Body of pancreas (tissue), 4 donors: Measurements from ENCODE around the gene RIMBP2. TPM values are rescaled to one million over a fixed set of nuclear protein-coding genes. Genes with fewer than 3 reads are reported as not detected.

Experiments
- ATAC-seq: fragments of 150-250 bp; one replicate; pipeline ENCODE4 v1.9.1; 2016
- DNase-seq, 4 donors: peaks; one replicate each; pipeline ENCODE4 v3.0.0-alpha.2; 2019
- H3K27ac ChIP-seq, 4 donors: fragments of 200-600 bp; sonication (generic); 1 replicate in 3 of 4; 2 replicates in 1 of 4; pipeline versions ENCODE4 v1.5.1 to v1.6.1; 2016 to 2019; ENCODE audit warnings: mild to moderate bottlenecking in 1 of 4, mixed read lengths in 1 of 4, moderate library complexity in 1 of 4
- H3K27me3 ChIP-seq, 2 donors: fragments of 200-600 bp; sonication (generic); one replicate each; pipeline ENCODE4 v1.6.0; 2016; ENCODE audit warnings: mild to moderate bottlenecking in 1 of 2
- H3K36me3 ChIP-seq, 2 donors: fragments of 200-600 bp; sonication (generic); replicated peaks in 1 of 2; 2 replicates each; pipeline ENCODE4 v1.5.1; 2016; ENCODE audit warnings: low read depth in 2 of 2; ENCODE audit not compliant: insufficient read depth in 1 of 2
- H3K4me1 ChIP-seq: fragments of 200-600 bp; sonication (generic); one replicate; pipeline ENCODE4 v1.6.0; 2016
- H3K4me3 ChIP-seq, 2 donors: fragments of 200-600 bp; sonication (generic); 1 replicate in 1 of 2; 2 replicates in 1 of 2; pipeline ENCODE4 v1.5.1; 2016 to 2019
- H3K9me3 ChIP-seq, 3 donors: fragments of 200-600 bp; sonication (generic); 1 replicate in 2 of 3; 2 replicates in 1 of 3; pipeline ENCODE4 v1.5.1; 2016
- CTCF ChIP-seq, 7 experiments: fragments of 450-650 bp in 4 of 7; fragments of 200-600 bp in 3 of 7; sonication (generic) in 3 of 7; IDR thresholded peaks; one replicate each; pipeline ENCODE4 v1.5.1; 2016 to 2019; ENCODE audit warnings: antibody characterized with exemption in 7 of 7
- POLR2A ChIP-seq, 3 donors: fragments of 450-650 bp; IDR thresholded peaks; one replicate each; pipeline ENCODE4 v1.6.1; 2016; ENCODE audit warnings: antibody characterized with exemption in 3 of 3, mild to moderate bottlenecking in 2 of 3
- WGBS, 2 donors: methylation state at CpG; one replicate each; pipeline ENCODE4 v1.1.5; 2017; 5-methylcytosine and 5-hydroxymethylcytosine counted together
- intact Hi-C: fragments of 100-400 bp; cut with DNase I; formaldehyde crosslinking; loops from one replicate; pipeline ENCODE4 v1.15.1; 2023
- total RNA-seq, 2 donors: library from RNA; depleted of rRNA; stranded (reverse); fragments of >200 nt; gene quantifications; one replicate each; pipeline ENCODE4 v1.1.0, GENCODE V29; 2016

Gene RIMBP2
- total RNA-seq, 2 donors from 2014 or later, result 7.3 to 27.4 TPM

GRCh38 chr12:130366159-130366558 is 349.9 kb downstream of the RIMBP2 start:
- no peak for DNase-seq
- no peaks in the 10 kb centered on the region for H3K4me1 ChIP-seq
- no peak for TF ChIP-seq CTCF (IDR thresholded peaks at IDR 0.05)
- no peak for TF ChIP-seq POLR2A (IDR thresholded peaks at IDR 0.05)
- ATAC-seq, result no peak
- no peaks in the 10 kb centered on the region for H3K9me3 ChIP-seq
- intact Hi-C loops, result no loop called here
- WGBS, 2 donors, result 62 to 74% methylated on average over 7 of the region's 7 CpGs
- H3K4me3 ChIP-seq, result no peak overlapping the region
- no peaks in the 10 kb centered on the region for H3K27me3 ChIP-seq
- no peak overlapping the region for H3K27ac ChIP-seq
- H3K36me3 ChIP-seq, result no peaks in the 10 kb centered on the region

- WGBS, 2 donors, result 55 to 57% methylated on average over 2 of the region's 2 CpGs
- Histone ChIP-seq H3K27me3 (no peaks in the 10 kb centered on the region), H3K27ac (no peak overlapping the region), H3K36me3 (no peaks in the 10 kb centered on the region), H3K9me3 (no peaks in the 10 kb centered on the region), H3K4me3 (no peak overlapping the region), H3K4me1 (no peaks in the 10 kb centered on the region)
- intact Hi-C loops, result no loop called here
- DNase-seq (no peak), ATAC-seq (no peak)
- TF ChIP-seq CTCF (IDR thresholded peaks at IDR 0.05), result no peak
- no peak for TF ChIP-seq POLR2A (IDR thresholded peaks at IDR 0.05)
Measured at GRCh38 chr12:130364578-130364977, 351.5 kb downstream of the RIMBP2 start.

- TF ChIP-seq POLR2A (IDR thresholded peaks at IDR 0.05), result no peak
- no peak for TF ChIP-seq CTCF (IDR thresholded peaks at IDR 0.05)
- Histone ChIP-seq H3K36me3 (no peaks in the 10 kb centered on the region), H3K27me3 (peaks cover 0 to 3% of the 10 kb centered on the region in 2 donors), H3K4me3 (no peak overlapping the region), H3K27ac (no peak overlapping the region), H3K9me3 (no peaks in the 10 kb centered on the region), H3K4me1 (no peaks in the 10 kb centered on the region)
- ATAC-seq (no peak), DNase-seq (no peak)
- WGBS, 2 donors, result 75 to 77% methylated on average over 5 of the region's 5 CpGs
- intact Hi-C loops, result no loop called here
Measured at GRCh38 chr12:130362060-130362459, 354.0 kb downstream of the RIMBP2 start.

- Histone ChIP-seq H3K4me1 (no peaks in the 10 kb centered on the region), H3K4me3 (no peak overlapping the region), H3K27me3 (peaks cover 0 to 3% of the 10 kb centered on the region in 2 donors), H3K36me3 (no peaks in the 10 kb centered on the region), H3K27ac (no peak overlapping the region), H3K9me3 (no peaks in the 10 kb centered on the region)
- ATAC-seq (no peak), DNase-seq (no peak)
- intact Hi-C loops, result no loop called here
- TF ChIP-seq POLR2A (IDR thresholded peaks at IDR 0.05) (no peak), CTCF (IDR thresholded peaks at IDR 0.05) (no peak)
- WGBS, 2 donors, result 35 to 47% methylated on average over 14 of the region's 14 CpGs
Measured at GRCh38 chr12:130357729-130358330, 358.3 kb downstream of the RIMBP2 start.

- no peak for DNase-seq
- no peak for TF ChIP-seq POLR2A (IDR thresholded peaks at IDR 0.05)
- no peak for TF ChIP-seq CTCF (IDR thresholded peaks at IDR 0.05)
- Histone ChIP-seq H3K36me3 (no peaks in the 10 kb centered on the region), H3K4me3 (no peak overlapping the region), H3K4me1 (no peaks in the 10 kb centered on the region), H3K27ac (no peak overlapping the region), H3K27me3 (peaks cover 0 to 3% of the 10 kb centered on the region in 2 donors), H3K9me3 (no peaks in the 10 kb centered on the region)
- WGBS, 2 donors, result 43 to 56% methylated on average over 8 of the region's 8 CpGs
- ATAC-seq, result no peak
- intact Hi-C loops, result no loop called here
Measured at GRCh38 chr12:130357241-130357640, 358.9 kb downstream of the RIMBP2 start.
